Peyer's patch (tissue), 4 donors: ENCODE measurements around the gene ARHGDIG. TPM values are rescaled to one million over a fixed set of nuclear protein-coding genes. Genes with fewer than 3 reads are reported as not detected.

Source experiments
- DNase-seq, 3 donors: peaks; one replicate each; pipeline ENCODE4 v3.0.0-alpha.2; 2017 to 2019
- H3K27ac ChIP-seq, 4 donors: fragments of 200-600 bp; sonication (generic); one replicate each; pipeline ENCODE4 v1.5.1; 2016 to 2019
- H3K27me3 ChIP-seq, 2 donors: fragments of 200-600 bp; sonication (generic); one replicate each; pipeline ENCODE4 v1.5.1; 2019
- H3K36me3 ChIP-seq, 3 donors: fragments of 200-600 bp; sonication (generic); one replicate each; pipeline ENCODE4 v1.5.1; 2016 to 2019
- H3K4me1 ChIP-seq, 4 donors: fragments of 200-600 bp; sonication (generic); one replicate each; pipeline ENCODE4 v1.5.1; 2016 to 2019
- H3K4me3 ChIP-seq, 4 donors: fragments of 200-600 bp; sonication (generic); 1 replicate in 3 of 4; 2 replicates in 1 of 4; pipeline ENCODE4 v1.5.1; 2016 to 2019; ENCODE audit warnings: mild to moderate bottlenecking in 1 of 4
- H3K9me3 ChIP-seq, 4 donors: fragments of 200-600 bp; sonication (generic); one replicate each; pipeline ENCODE4 v1.5.1; 2016 to 2019; ENCODE audit warnings: mild to moderate bottlenecking in 1 of 4
- POLR2A ChIP-seq, 2 donors: fragments of 450-650 bp; IDR thresholded peaks; one replicate each; pipeline ENCODE4 v1.5.1; 2017; ENCODE audit warnings: antibody characterized with exemption in 2 of 2, mild to moderate bottlenecking in 2 of 2, moderate library complexity in 2 of 2
- total RNA-seq, 4 donors: library from RNA; depleted of rRNA; stranded (reverse); fragments of >200 nt; gene quantifications; one replicate each; pipeline ENCODE4 v1.1.0, GENCODE V29; 2016
- TF ChIP-seq, protein P1 (sequence below), 6 experiments: fragments of 450-650 bp in 4 of 6; fragments of 200-600 bp in 2 of 6; sonication (generic) in 1 of 6; IDR thresholded peaks; one replicate each; pipeline ENCODE4 v1.5.1; 2017 to 2019; ENCODE audit warnings: antibody characterized with exemption in 6 of 6, mild to moderate bottlenecking in 3 of 6, moderate library complexity in 1 of 6

Gene ARHGDIG
- total RNA-seq, 4 donors from 2014 or later = 3.7 to 112 (median 67.5) TPM; not detected in 1

GRCh38 chr16:291539-291938 is 11.1 kb downstream of the ARHGDIG start:
- Histone ChIP-seq H3K9me3 (no peaks in the 10 kb centered on the region), H3K4me3 (no peak overlapping the region), H3K4me1 (no peaks in the 10 kb centered on the region), H3K27me3 (no peaks in the 10 kb centered on the region), H3K36me3 (peaks cover 0 to 70% (median 0%) of the 10 kb centered on the region in 3 donors), H3K27ac (no peak overlapping the region)
- TF ChIP-seq POLR2A (IDR thresholded peaks at IDR 0.05) = no peak
- TF ChIP-seq, protein P1, sequence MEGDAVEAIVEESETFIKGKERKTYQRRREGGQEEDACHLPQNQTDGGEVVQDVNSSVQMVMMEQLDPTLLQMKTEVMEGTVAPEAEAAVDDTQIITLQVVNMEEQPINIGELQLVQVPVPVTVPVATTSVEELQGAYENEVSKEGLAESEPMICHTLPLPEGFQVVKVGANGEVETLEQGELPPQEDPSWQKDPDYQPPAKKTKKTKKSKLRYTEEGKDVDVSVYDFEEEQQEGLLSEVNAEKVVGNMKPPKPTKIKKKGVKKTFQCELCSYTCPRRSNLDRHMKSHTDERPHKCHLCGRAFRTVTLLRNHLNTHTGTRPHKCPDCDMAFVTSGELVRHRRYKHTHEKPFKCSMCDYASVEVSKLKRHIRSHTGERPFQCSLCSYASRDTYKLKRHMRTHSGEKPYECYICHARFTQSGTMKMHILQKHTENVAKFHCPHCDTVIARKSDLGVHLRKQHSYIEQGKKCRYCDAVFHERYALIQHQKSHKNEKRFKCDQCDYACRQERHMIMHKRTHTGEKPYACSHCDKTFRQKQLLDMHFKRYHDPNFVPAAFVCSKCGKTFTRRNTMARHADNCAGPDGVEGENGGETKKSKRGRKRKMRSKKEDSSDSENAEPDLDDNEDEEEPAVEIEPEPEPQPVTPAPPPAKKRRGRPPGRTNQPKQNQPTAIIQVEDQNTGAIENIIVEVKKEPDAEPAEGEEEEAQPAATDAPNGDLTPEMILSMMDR (IDR thresholded peaks at IDR 0.05) = no peak
- DNase-seq = no peak

DNA sequence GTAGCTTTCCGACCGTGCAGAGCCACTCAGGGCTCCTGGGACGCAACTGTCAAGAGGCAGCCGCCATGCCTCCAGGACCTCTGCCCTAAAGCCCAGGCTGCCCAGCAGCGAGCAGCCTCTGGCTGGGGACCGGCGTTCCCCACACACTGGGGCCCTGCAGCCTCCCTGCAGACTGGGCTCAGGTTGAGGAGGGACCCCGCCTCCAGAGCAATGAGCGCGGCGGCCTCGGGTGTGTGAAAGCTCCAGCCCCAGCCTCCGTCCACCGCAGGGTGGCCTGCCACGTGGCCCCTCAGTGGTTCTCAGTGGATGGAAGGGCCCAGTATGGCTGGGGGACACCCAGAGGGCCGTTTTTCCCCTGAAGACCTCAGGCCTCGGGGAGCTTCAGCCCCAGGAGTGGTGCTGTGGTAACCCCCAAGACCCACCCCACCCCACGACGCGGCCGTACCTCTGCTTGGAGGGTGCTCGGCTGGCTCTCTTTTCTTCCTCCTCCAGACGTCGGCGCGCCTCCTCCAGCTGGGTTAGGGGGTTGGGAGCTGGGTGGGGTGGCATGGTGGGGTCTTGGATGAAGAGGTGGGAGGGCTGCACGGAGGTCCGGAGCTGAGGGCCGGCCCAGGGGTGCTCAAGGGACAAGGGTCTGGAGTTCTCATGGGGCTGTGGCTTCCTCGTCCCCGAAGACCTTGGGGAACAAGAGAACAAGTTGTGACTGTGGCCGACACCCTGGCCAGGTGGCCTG is 12.8 kb downstream of the ARHGDIG start:
- TF ChIP-seq, protein P1 (IDR thresholded peaks at IDR 0.05) = no peak
- no peak for TF ChIP-seq POLR2A (IDR thresholded peaks at IDR 0.05)
- H3K4me3 ChIP-seq = no peak overlapping the region
- peaks cover 0 to 78% (median 0%) of the 10 kb centered on the region in 3 donors for H3K36me3 ChIP-seq
- H3K4me1 ChIP-seq = no peaks in the 10 kb centered on the region
- no peak for DNase-seq
- H3K27me3 ChIP-seq = no peaks in the 10 kb centered on the region
- H3K27ac ChIP-seq = no peak overlapping the region
- H3K9me3 ChIP-seq = no peaks in the 10 kb centered on the region

GRCh38 chr16:296276-296675 is 15.9 kb downstream of the ARHGDIG start:
- no peak overlapping the region for H3K27ac ChIP-seq
- TF ChIP-seq POLR2A (IDR thresholded peaks at IDR 0.05) = no peak
- TF ChIP-seq, protein P1 (IDR thresholded peaks at IDR 0.05) = no peak
- H3K9me3 ChIP-seq = no peaks in the 10 kb centered on the region
- H3K4me3 ChIP-seq = no peak overlapping the region
- no peaks in the 10 kb centered on the region for H3K27me3 ChIP-seq
- H3K36me3 ChIP-seq = peaks cover 0 to 51% (median 0%) of the 10 kb centered on the region in 3 donors
- no peak for DNase-seq
- H3K4me1 ChIP-seq = no peaks in the 10 kb centered on the region

- H3K4me1 ChIP-seq = no peaks in the 10 kb centered on the region
- no peak for DNase-seq
- peaks cover 0 to 52% (median 0%) of the 10 kb centered on the region in 3 donors for H3K36me3 ChIP-seq
- no peak overlapping the region for H3K4me3 ChIP-seq
- TF ChIP-seq POLR2A (IDR thresholded peaks at IDR 0.05) = no peak
- TF ChIP-seq, protein P1 (IDR thresholded peaks at IDR 0.05) = no peak
- H3K27me3 ChIP-seq = no peaks in the 10 kb centered on the region
- H3K9me3 ChIP-seq = no peaks in the 10 kb centered on the region
- H3K27ac ChIP-seq = no peak overlapping the region
Observed at GRCh38 chr16:296806-297510, 16.6 kb downstream of the ARHGDIG start.

GRCh38 chr16:297832-298231 is 17.4 kb downstream of the ARHGDIG start:
- no peaks in the 10 kb centered on the region for H3K4me1 ChIP-seq
- H3K36me3 ChIP-seq = peaks cover 0 to 52% (median 0%) of the 10 kb centered on the region in 3 donors
- no peak for TF ChIP-seq POLR2A (IDR thresholded peaks at IDR 0.05)
- TF ChIP-seq, protein P1 (IDR thresholded peaks at IDR 0.05) = no peak
- H3K4me3 ChIP-seq = no peak overlapping the region
- H3K9me3 ChIP-seq = no peaks in the 10 kb centered on the region
- no peak for DNase-seq
- H3K27me3 ChIP-seq = no peaks in the 10 kb centered on the region
- no peak overlapping the region for H3K27ac ChIP-seq
